ENCODE data around the gene DOCK10. TPM values are rescaled to one million over a fixed set of nuclear protein-coding genes. Genes with fewer than 3 reads are reported as not detected.

The DOCK10 gene
- total and polyA plus RNA-seq, 2 experiments from 2014 or later: 1.1 to 3.2 TPM

GRCh38 chr2:224982910-224983711 is 59.2 kb downstream of the DOCK10 start:
- no peaks in the 10 kb centered on the region for H3K36me3 ChIP-seq (replicated peaks; ENCODE audit: insufficient read depth, low read depth)
- no peaks in the 10 kb centered on the region for H3K9me2 ChIP-seq (replicated peaks; ENCODE audit: insufficient read depth)
- no peaks in the 10 kb centered on the region for H3K79me2 ChIP-seq
- DNase-seq (ENCODE audit: low spot score): peak; percentile 19
- H3K4me1 ChIP-seq (ENCODE audit: insufficient read depth): no peaks in the 10 kb centered on the region
- no peaks in the 10 kb centered on the region for H3K27me3 ChIP-seq
- 70% methylated on average over 14 of the region's 14 CpGs for WGBS (ENCODE audit: low lambda C conversion rate, missing lambda C conversion rate)
- TF ChIP-seq EZH2 (IDR thresholded peaks at IDR 0.05; ENCODE audit: borderline replicate concordance): no peak
- TF ChIP-seq EZH2phosphoT487 (IDR thresholded peaks at IDR 0.05; ENCODE audit: low read depth, severe bottlenecking, unreplicated experiment): no peak
- TF ChIP-seq CTCF (IDR thresholded peaks at IDR 0.05; ENCODE audit: poor library complexity): no peak
- H2AFZ ChIP-seq: no peak overlapping the region
- no peak overlapping the region for H3K4me3 ChIP-seq
- peak overlapping the region; percentile 71 for H3K27ac ChIP-seq
- no peaks in the 10 kb centered on the region for H4K20me1 ChIP-seq (ENCODE audit: insufficient read depth, poor library complexity, severe bottlenecking)
- H3K4me2 ChIP-seq: peak overlapping the region; percentile 33
- no peaks in the 10 kb centered on the region for H3K9me3 ChIP-seq (ENCODE audit: low read depth)

- Histone ChIP-seq H2AFZ (no peak overlapping the region), H3K27ac (peak overlapping the region; percentile 71), H3K9me2 (replicated peaks; ENCODE audit: insufficient read depth) (no peaks in the 10 kb centered on the region), H3K4me1 (ENCODE audit: insufficient read depth) (no peaks in the 10 kb centered on the region), H3K27me3 (no peaks in the 10 kb centered on the region), H3K4me3 (no peak overlapping the region), H3K9me3 (ENCODE audit: low read depth) (no peaks in the 10 kb centered on the region), H3K36me3 (replicated peaks; ENCODE audit: insufficient read depth, low read depth) (no peaks in the 10 kb centered on the region), H3K4me2 (no peak overlapping the region), H3K79me2 (no peaks in the 10 kb centered on the region), H4K20me1 (ENCODE audit: insufficient read depth, poor library complexity, severe bottlenecking) (no peaks in the 10 kb centered on the region)
- TF ChIP-seq EZH2 (IDR thresholded peaks at IDR 0.05; ENCODE audit: borderline replicate concordance) (no peak), EZH2phosphoT487 (IDR thresholded peaks at IDR 0.05; ENCODE audit: low read depth, severe bottlenecking, unreplicated experiment) (no peak), CTCF (IDR thresholded peaks at IDR 0.05; ENCODE audit: poor library complexity) (no peak)
- no peak for DNase-seq (ENCODE audit: low spot score)
- 90% methylated on average over 10 of the region's 10 CpGs for WGBS (ENCODE audit: low lambda C conversion rate, missing lambda C conversion rate)
Measured at GRCh38 chr2:224982226-224982625, 60.0 kb downstream of the DOCK10 start.

- WGBS (ENCODE audit: low lambda C conversion rate, missing lambda C conversion rate): 86% methylated on average over 7 of the region's 7 CpGs
- no peak overlapping the region for H3K4me2 ChIP-seq
- no peaks in the 10 kb centered on the region for H3K9me3 ChIP-seq (ENCODE audit: low read depth)
Measured at GRCh38 chr2:224976629-224977525, 65.4 kb downstream of the DOCK10 start.

More at GRCh38 chr2:224976629-224977525, 65.4 kb downstream of the DOCK10 start:
- no peaks in the 10 kb centered on the region for H3K36me3 ChIP-seq (replicated peaks; ENCODE audit: insufficient read depth, low read depth)
- H3K4me3 ChIP-seq: no peak overlapping the region
- TF ChIP-seq EZH2 (IDR thresholded peaks at IDR 0.05; ENCODE audit: borderline replicate concordance): no peak
- no peak for TF ChIP-seq CTCF (IDR thresholded peaks at IDR 0.05; ENCODE audit: poor library complexity)
- no peak for TF ChIP-seq EZH2phosphoT487 (IDR thresholded peaks at IDR 0.05; ENCODE audit: low read depth, severe bottlenecking, unreplicated experiment)
- no peaks in the 10 kb centered on the region for H4K20me1 ChIP-seq (ENCODE audit: insufficient read depth, poor library complexity, severe bottlenecking)
- no peaks in the 10 kb centered on the region for H3K27me3 ChIP-seq
- H3K4me1 ChIP-seq (ENCODE audit: insufficient read depth): no peaks in the 10 kb centered on the region
- no peaks in the 10 kb centered on the region for H3K9me2 ChIP-seq (replicated peaks; ENCODE audit: insufficient read depth)
- H3K79me2 ChIP-seq: no peaks in the 10 kb centered on the region
- no peak overlapping the region for H3K27ac ChIP-seq
- no peak for DNase-seq (ENCODE audit: low spot score)
- H2AFZ ChIP-seq: no peak overlapping the region
